HCT116 (cell line): Measurements from ENCODE around the gene XYLT1. TPM values are rescaled to one million over a fixed set of nuclear protein-coding genes. Genes with fewer than 3 reads are reported as not detected.

Experiments used
- ATAC-seq: fragments of 200-7000 bp; cut with Tn5 transposase; 2 replicates; pipeline ENCODE4 v1.9.1; 2020; ENCODE audit warnings: mild to moderate bottlenecking, moderate library complexity
- BruUV-seq: library from RNA; stranded (reverse); fragments of 400-500 nt; replicated peaks from 2 replicates; lab custom pipeline; 2021; lab: Mats Ljungman, UMichigan
- CTCF ChIA-PET: fragments of 300-600 bp; sonication (Branson Sonifier 250); formaldehyde crosslinking; loops from one replicate; lab custom pipeline; 2021; ENCODE audit warnings: antibody characterized with exemption; lab: Charles Lee
- POLR2A ChIA-PET: fragments of 300-600, 350-600 bp; sonication (Branson Sonifier 250); formaldehyde crosslinking; loops from one replicate; lab custom pipeline; 2021; ENCODE audit warnings: antibody characterized with exemption; lab: Charles Lee
- RAD21 ChIA-PET, 2 experiments: fragments of 300-600 bp; sonication (Branson Sonifier 250); formaldehyde crosslinking; loops; one replicate each; lab custom pipeline; 2023; ENCODE audit warnings: low total read pairs in 2 of 2; ENCODE audit not compliant: uncharacterized antibody in 2 of 2, unreplicated experiment in 2 of 2, low non-redundant PET in 1 of 2; lab: Charles Lee
- DNase-seq: peaks from one replicate; pipeline ENCODE4 v3.0.0-alpha.2; 2010; ENCODE audit warnings: low read depth, low spot score
- H2AFZ ChIP-seq: fragments of 200-600 bp; shearing (Covaris generic), sonication (generic); 2 replicates; pipeline ENCODE4 v1.6.1; 2017; ENCODE audit warnings: low read depth, mixed run types, mixed read lengths, antibody characterized with exemption, low read length; ENCODE audit not compliant: poor library complexity, severe bottlenecking
- H3K27ac ChIP-seq: 2 replicates; pipeline ENCODE4 v1.5.1; 2012; ENCODE audit warnings: low read depth, low read length
- H3K27me3 ChIP-seq: fragments of 200-600 bp; sonication (generic); 2 replicates; pipeline ENCODE4 v1.6.1; 2016; ENCODE audit warnings: mixed run types, low read length, mixed read lengths; ENCODE audit not compliant: insufficient read depth
- H3K36me3 ChIP-seq, 2 experiments: fragments of 200-500 bp in 1 of 2; fragments of 200-600 bp in 1 of 2; sonication (Bioruptor generic) in 1 of 2; sonication (generic) in 1 of 2; 2 replicates each; pipeline versions ENCODE4 v1.5.1 to v1.6.1; 2014 to 2016; ENCODE audit warnings: low read length in 2 of 2, inconsistent platforms in 1 of 2, mixed read lengths in 1 of 2, mixed run types in 1 of 2; ENCODE audit not compliant: insufficient read depth in 2 of 2, control insufficient read depth in 1 of 2
- H3K4me1 ChIP-seq, 2 experiments: fragments of 200-600 bp in 1 of 2; sonication (generic) in 1 of 2; 2 replicates each; pipeline versions ENCODE4 v1.5.1 to v1.6.1; 2012 to 2017; ENCODE audit warnings: low read length in 2 of 2, inconsistent platforms in 1 of 2, mild to moderate bottlenecking in 1 of 2, mixed read lengths in 1 of 2, mixed run types in 1 of 2, moderate library complexity in 1 of 2; ENCODE audit not compliant: insufficient read depth in 2 of 2, control insufficient read depth in 1 of 2
- H3K4me2 ChIP-seq: fragments of 200-600 bp; sonication (generic); 2 replicates; pipeline ENCODE4 v1.6.1; 2017; ENCODE audit warnings: mixed run types, low read length, mixed read lengths
- H3K4me3 ChIP-seq, 2 experiments: fragments of 200-600 bp in 1 of 2; sonication (generic) in 1 of 2; replicated peaks in 1 of 2; 2 replicates each; pipeline ENCODE4 v1.5.1; 2011 to 2016; ENCODE audit warnings: low read length in 2 of 2, control low read depth in 1 of 2, low read depth in 1 of 2, mild to moderate bottlenecking in 1 of 2, mixed read lengths in 1 of 2, mixed run types in 1 of 2
- H3K79me2 ChIP-seq: fragments of 200-600 bp; sonication (generic); 2 replicates; pipeline ENCODE4 v1.6.1; 2017; ENCODE audit warnings: mild to moderate bottlenecking, mixed run types, low read length, moderate library complexity, mixed read lengths; ENCODE audit not compliant: insufficient read depth
- H3K9ac ChIP-seq: fragments of 200-600 bp; sonication (generic); 2 replicates; pipeline ENCODE4 v1.6.1; 2016; ENCODE audit warnings: low read length, mixed read lengths
- H3K9me2 ChIP-seq: fragments of 200-600 bp; sonication (generic), shearing (Covaris generic); 2 replicates; pipeline ENCODE4 v1.6.1; 2017; ENCODE audit warnings: mixed run types, mild to moderate bottlenecking, moderate library complexity; ENCODE audit not compliant: insufficient read depth
- H3K9me3 ChIP-seq, 2 experiments: fragments of 200-500 bp in 1 of 2; fragments of 200-600 bp in 1 of 2; sonication (Bioruptor generic) in 1 of 2; sonication (generic) in 1 of 2; 2 replicates each; pipeline ENCODE4 v1.6.1; 2014 to 2017; ENCODE audit warnings: low read length in 2 of 2, mixed read lengths in 2 of 2, inconsistent platforms in 1 of 2, low read depth in 1 of 2, mild to moderate bottlenecking in 1 of 2, mixed run types in 1 of 2, moderate library complexity in 1 of 2; ENCODE audit not compliant: control insufficient read depth in 1 of 2, insufficient read depth in 1 of 2
- H4K20me1 ChIP-seq: fragments of 200-600 bp; sonication (generic), shearing (Covaris generic); 2 replicates; pipeline ENCODE4 v1.6.1; 2017; ENCODE audit warnings: mixed run types, mild to moderate bottlenecking, moderate library complexity; ENCODE audit not compliant: insufficient read depth
- CBX3 ChIP-seq: IDR thresholded peaks from 2 replicates; pipeline ENCODE4 v1.6.1; 2012; ENCODE audit warnings: low read depth
- EGR1 ChIP-seq: IDR thresholded peaks from 2 replicates; pipeline ENCODE4 v1.6.1; 2012; ENCODE audit warnings: low read depth
- ELF1 ChIP-seq: IDR thresholded peaks from 2 replicates; pipeline ENCODE4 v1.6.1; 2012; ENCODE audit warnings: low read depth, borderline replicate concordance
- EZH2 ChIP-seq: fragments of 200-600 bp; sonication (generic); IDR thresholded peaks from 2 replicates; pipeline ENCODE4 v1.6.1; 2017; ENCODE audit warnings: antibody characterized with exemption, mixed run types
- EZH2phosphoT487 ChIP-seq: fragments of 200-600 bp; IDR thresholded peaks from 2 replicates; pipeline ENCODE4 v1.6.1; 2018; ENCODE audit warnings: antibody characterized with exemption, borderline replicate concordance
- FOSL1 ChIP-seq: IDR thresholded peaks from 2 replicates; pipeline ENCODE4 v1.6.1; 2012; ENCODE audit warnings: low read depth
- POLR2AphosphoS5 ChIP-seq: IDR thresholded peaks from 2 replicates; pipeline ENCODE4 v1.6.1; 2011; ENCODE audit warnings: mild to moderate bottlenecking, low read depth, low read length, moderate library complexity
- RAD21 ChIP-seq: IDR thresholded peaks from 2 replicates; pipeline ENCODE4 v1.6.1; 2012; ENCODE audit warnings: low read depth, mild to moderate bottlenecking
- SIN3A ChIP-seq: IDR thresholded peaks from 2 replicates; pipeline ENCODE4 v1.6.1; 2012; ENCODE audit warnings: low read depth
- SP1 ChIP-seq: IDR thresholded peaks from 2 replicates; pipeline ENCODE4 v1.6.1; 2012; ENCODE audit warnings: low read depth
- SRF ChIP-seq: IDR thresholded peaks from 2 replicates; pipeline ENCODE4 v1.6.1; 2012; ENCODE audit warnings: low read depth
- TCF7L2 ChIP-seq: IDR thresholded peaks from 2 replicates; pipeline ENCODE4 v1.7.0; 2011; ENCODE audit warnings: borderline replicate concordance, inconsistent platforms; ENCODE audit not compliant: insufficient read depth, insufficient read length; ENCODE audit errors: extremely low read depth
- YY1 ChIP-seq: IDR thresholded peaks from 2 replicates; pipeline ENCODE4 v1.6.1; 2011; ENCODE audit warnings: low read length, low read depth, moderate library complexity, mild to moderate bottlenecking; ENCODE audit not compliant: insufficient replicate concordance; ENCODE audit errors: extremely low read depth
- ZFX ChIP-seq: fragments of 450-650 bp; IDR thresholded peaks from 2 replicates; pipeline ENCODE4 v1.6.1; 2017
- ZNF274 ChIP-seq: fragments of 200-500 bp; sonication (Bioruptor generic); IDR thresholded peaks from 2 replicates; pipeline ENCODE4 v1.6.1; 2014; ENCODE audit warnings: mild to moderate bottlenecking, low read depth, low read length, inconsistent platforms
- intact Hi-C: fragments of 100-400 bp; cut with micrococcal nuclease; formaldehyde crosslinking; loops from 2 replicates; pipeline ENCODE4 v1.10.0; 2022
- total RNA-seq: library from RNA; stranded (reverse); gene quantifications from one replicate; pipeline ENCODE4 v1.2.1, GENCODE V29; 2021; ENCODE audit not compliant: unreplicated experiment
- TF ChIP-seq, protein P1 (sequence below): IDR thresholded peaks from 2 replicates; pipeline ENCODE4 v1.6.1; 2012
- TF ChIP-seq, protein P2 (sequence below): IDR thresholded peaks from 2 replicates; pipeline ENCODE4 v1.6.1; 2012; ENCODE audit warnings: low read depth
- TF ChIP-seq, protein P3 (sequence below): IDR thresholded peaks from 2 replicates; pipeline ENCODE4 v1.6.1; 2012

XYLT1 gene
- total RNA-seq, 1 experiment from 2014 or later: 4.5 TPM

DNA sequence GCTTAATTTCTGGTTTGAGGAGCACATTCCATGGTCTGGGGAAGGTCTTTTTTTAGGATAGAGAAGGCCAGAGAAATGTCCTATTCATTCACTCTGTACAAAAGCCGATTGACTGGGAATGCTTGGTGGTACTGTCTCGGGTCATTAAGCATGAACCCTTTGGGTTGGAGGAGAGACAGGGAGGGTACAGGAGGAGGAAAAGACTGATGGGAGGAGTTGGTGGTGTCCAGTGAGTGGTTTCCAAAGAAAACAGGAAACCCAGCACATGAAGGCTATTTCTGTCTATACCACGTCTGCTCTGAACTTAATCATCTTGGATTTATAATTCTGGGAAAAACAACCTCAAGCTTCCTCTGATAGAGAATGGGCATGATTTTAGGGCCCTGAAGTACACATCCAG lies 111.9 kb downstream of the XYLT1 start:
- no peaks in the 10 kb centered on the region for H3K9me3 ChIP-seq
- H3K4me1 ChIP-seq: peaks cover 0 to 9% of the 10 kb centered on the region in 2 experiments; a peak in 3 of 4 replicates
- ChIA-PET POLR2A (no interaction called here), RAD21 (no interaction called here), CTCF (no interaction called here)
- no peak overlapping the region for H3K9ac ChIP-seq
- H3K27me3 ChIP-seq: no peaks in the 10 kb centered on the region
- no peaks in the 10 kb centered on the region for H3K36me3 ChIP-seq
- no peak overlapping the region for H3K4me3 ChIP-seq
- no peaks in the 10 kb centered on the region for H3K9me2 ChIP-seq
- intact Hi-C loops: no loop called here
- DNase-seq: no peak
- H3K4me2 ChIP-seq: no peak overlapping the region
- H3K27ac ChIP-seq: no peak overlapping the region
- no peak for ATAC-seq
- no TSS peak for BruUV-seq
- TF ChIP-seq SIN3A: no peak
- TF ChIP-seq ELF1: no peak
- no peaks in the 10 kb centered on the region for H4K20me1 ChIP-seq
- no peaks in the 10 kb centered on the region for H3K79me2 ChIP-seq
- H2AFZ ChIP-seq: no peak overlapping the region

DNA sequence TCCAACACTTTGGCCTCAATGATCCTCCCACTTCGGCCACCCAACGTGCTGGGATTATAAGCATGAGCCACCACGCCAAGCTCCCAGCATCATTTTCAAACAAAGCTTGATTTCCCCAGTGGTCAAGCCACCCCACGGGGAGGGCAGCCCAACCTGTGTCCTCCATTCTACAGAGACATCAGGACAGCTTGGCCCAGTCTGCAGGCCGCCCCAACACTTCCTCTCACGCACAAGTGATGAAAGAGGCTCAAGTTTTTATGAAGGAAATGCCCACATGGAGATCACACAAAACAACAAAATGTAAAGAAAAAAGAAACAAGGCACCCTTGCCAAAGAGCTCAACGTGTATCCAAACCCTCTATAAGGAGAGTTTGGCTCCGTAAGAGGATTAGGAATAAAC lies 112.4 kb downstream of the XYLT1 start:
- H3K4me3 ChIP-seq: no peak overlapping the region
- intact Hi-C loops: no loop called here
- H4K20me1 ChIP-seq: no peaks in the 10 kb centered on the region
- H3K9me3 ChIP-seq: no peaks in the 10 kb centered on the region
- no peak overlapping the region for H3K27ac ChIP-seq
- BruUV-seq: no TSS peak
- no peak overlapping the region for H3K9ac ChIP-seq
- no peaks in the 10 kb centered on the region for H3K9me2 ChIP-seq
- ChIA-PET RAD21 (no interaction called here), POLR2A (no interaction called here), CTCF (no interaction called here)
- no peak overlapping the region for H3K4me2 ChIP-seq
- DNase-seq (no peak), ATAC-seq (no peak)
- TF ChIP-seq FOSL1: no peak
- no peak for TF ChIP-seq POLR2AphosphoS5
- no peak for TF ChIP-seq SP1
- no peak for TF ChIP-seq EGR1
- no peak for TF ChIP-seq CBX3
- TF ChIP-seq ZFX: no peak
- TF ChIP-seq, protein P1, sequence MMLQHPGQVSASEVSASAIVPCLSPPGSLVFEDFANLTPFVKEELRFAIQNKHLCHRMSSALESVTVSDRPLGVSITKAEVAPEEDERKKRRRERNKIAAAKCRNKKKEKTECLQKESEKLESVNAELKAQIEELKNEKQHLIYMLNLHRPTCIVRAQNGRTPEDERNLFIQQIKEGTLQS: no peak
- TF ChIP-seq, protein P2, sequence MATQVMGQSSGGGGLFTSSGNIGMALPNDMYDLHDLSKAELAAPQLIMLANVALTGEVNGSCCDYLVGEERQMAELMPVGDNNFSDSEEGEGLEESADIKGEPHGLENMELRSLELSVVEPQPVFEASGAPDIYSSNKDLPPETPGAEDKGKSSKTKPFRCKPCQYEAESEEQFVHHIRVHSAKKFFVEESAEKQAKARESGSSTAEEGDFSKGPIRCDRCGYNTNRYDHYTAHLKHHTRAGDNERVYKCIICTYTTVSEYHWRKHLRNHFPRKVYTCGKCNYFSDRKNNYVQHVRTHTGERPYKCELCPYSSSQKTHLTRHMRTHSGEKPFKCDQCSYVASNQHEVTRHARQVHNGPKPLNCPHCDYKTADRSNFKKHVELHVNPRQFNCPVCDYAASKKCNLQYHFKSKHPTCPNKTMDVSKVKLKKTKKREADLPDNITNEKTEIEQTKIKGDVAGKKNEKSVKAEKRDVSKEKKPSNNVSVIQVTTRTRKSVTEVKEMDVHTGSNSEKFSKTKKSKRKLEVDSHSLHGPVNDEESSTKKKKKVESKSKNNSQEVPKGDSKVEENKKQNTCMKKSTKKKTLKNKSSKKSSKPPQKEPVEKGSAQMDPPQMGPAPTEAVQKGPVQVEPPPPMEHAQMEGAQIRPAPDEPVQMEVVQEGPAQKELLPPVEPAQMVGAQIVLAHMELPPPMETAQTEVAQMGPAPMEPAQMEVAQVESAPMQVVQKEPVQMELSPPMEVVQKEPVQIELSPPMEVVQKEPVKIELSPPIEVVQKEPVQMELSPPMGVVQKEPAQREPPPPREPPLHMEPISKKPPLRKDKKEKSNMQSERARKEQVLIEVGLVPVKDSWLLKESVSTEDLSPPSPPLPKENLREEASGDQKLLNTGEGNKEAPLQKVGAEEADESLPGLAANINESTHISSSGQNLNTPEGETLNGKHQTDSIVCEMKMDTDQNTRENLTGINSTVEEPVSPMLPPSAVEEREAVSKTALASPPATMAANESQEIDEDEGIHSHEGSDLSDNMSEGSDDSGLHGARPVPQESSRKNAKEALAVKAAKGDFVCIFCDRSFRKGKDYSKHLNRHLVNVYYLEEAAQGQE: no peak
- TF ChIP-seq, protein P3, sequence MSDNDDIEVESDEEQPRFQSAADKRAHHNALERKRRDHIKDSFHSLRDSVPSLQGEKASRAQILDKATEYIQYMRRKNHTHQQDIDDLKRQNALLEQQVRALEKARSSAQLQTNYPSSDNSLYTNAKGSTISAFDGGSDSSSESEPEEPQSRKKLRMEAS: no peak
- TF ChIP-seq TCF7L2: no peak
- TF ChIP-seq EZH2phosphoT487: no peak
- TF ChIP-seq YY1: no peak
- TF ChIP-seq SRF: no peak
- no peak for TF ChIP-seq RAD21
- no peak for TF ChIP-seq EZH2
- TF ChIP-seq ELF1: no peak
- TF ChIP-seq ZNF274: no peak
- no peak for TF ChIP-seq SIN3A
- H3K27me3 ChIP-seq: no peaks in the 10 kb centered on the region
- no peaks in the 10 kb centered on the region for H3K79me2 ChIP-seq
- H3K36me3 ChIP-seq: no peaks in the 10 kb centered on the region
- H2AFZ ChIP-seq: no peak overlapping the region
- H3K4me1 ChIP-seq: peaks cover 0 to 9% of the 10 kb centered on the region in 2 experiments; a peak in 3 of 4 replicates
